SK-N-SH treated with all-trans-retinoic acid at 6 μM for 48 hours (cell line): Measurements from ENCODE around the gene TATDN3.

Experiments used
- ARNTL ChIP-seq: fragments of 450-650 bp; formaldehyde crosslinking; IDR thresholded peaks from 2 replicates; pipeline ENCODE4 v1.5.0; 2020; ENCODE audit warnings: low read depth, mild to moderate bottlenecking, moderate library complexity, borderline replicate concordance
- BACH2 ChIP-seq: fragments of 250-450 bp; sonication (Bioruptor Pico); IDR thresholded peaks from 2 replicates; pipeline ENCODE4 v1.9.0; 2021; ENCODE audit warnings: mild to moderate bottlenecking, borderline replicate concordance
- CREB5 ChIP-seq: fragments of 250-450 bp; sonication (Bioruptor Pico); IDR thresholded peaks from 2 replicates; pipeline ENCODE4 v1.5.1; 2020; ENCODE audit warnings: low read depth, mild to moderate bottlenecking, moderate library complexity
- PPARA ChIP-seq: fragments of 250-450 bp; sonication (Bioruptor Pico); IDR thresholded peaks from 2 replicates; pipeline ENCODE4 v1.5.0; 2020; ENCODE audit warnings: mild to moderate bottlenecking, borderline replicate concordance
- TOX ChIP-seq: fragments of 250-450 bp; sonication (Bioruptor Pico); IDR thresholded peaks from 2 replicates; pipeline ENCODE4 v1.8.0; 2021; ENCODE audit warnings: mild to moderate bottlenecking, moderate library complexity, borderline replicate concordance
- ZC3H10 ChIP-seq: fragments of 250-450 bp; sonication (Bioruptor Pico); IDR thresholded peaks from 2 replicates; pipeline ENCODE4 v1.5.1; 2021; ENCODE audit warnings: mild to moderate bottlenecking, moderate library complexity
- ZFP3 ChIP-seq: fragments of 250-450 bp; sonication (Bioruptor Pico); IDR thresholded peaks from 2 replicates; pipeline ENCODE4 v1.5.0; 2020; ENCODE audit warnings: mild to moderate bottlenecking, moderate library complexity
- ZFP30 ChIP-seq: fragments of 450-650 bp; formaldehyde crosslinking; IDR thresholded peaks from 2 replicates; pipeline ENCODE4 v1.5.0; 2022; ENCODE audit warnings: mild to moderate bottlenecking, moderate library complexity
- ZNF70 ChIP-seq: fragments of 450-650 bp; formaldehyde crosslinking; IDR thresholded peaks from 2 replicates; pipeline ENCODE4 v1.5.0; 2020; ENCODE audit warnings: mild to moderate bottlenecking, moderate library complexity
- TF ChIP-seq, protein P1 (sequence below): fragments of 250-450 bp; sonication (Bioruptor Pico); IDR thresholded peaks from 2 replicates; pipeline ENCODE4 v1.8.0; 2020; ENCODE audit warnings: mild to moderate bottlenecking, moderate library complexity, borderline replicate concordance
- TF ChIP-seq, protein P2 (sequence below): fragments of 250-450 bp; sonication (Bioruptor Pico); IDR thresholded peaks from 2 replicates; pipeline ENCODE4 v1.8.0; 2021; ENCODE audit warnings: low read depth, mild to moderate bottlenecking, moderate library complexity, borderline replicate concordance

DNA sequence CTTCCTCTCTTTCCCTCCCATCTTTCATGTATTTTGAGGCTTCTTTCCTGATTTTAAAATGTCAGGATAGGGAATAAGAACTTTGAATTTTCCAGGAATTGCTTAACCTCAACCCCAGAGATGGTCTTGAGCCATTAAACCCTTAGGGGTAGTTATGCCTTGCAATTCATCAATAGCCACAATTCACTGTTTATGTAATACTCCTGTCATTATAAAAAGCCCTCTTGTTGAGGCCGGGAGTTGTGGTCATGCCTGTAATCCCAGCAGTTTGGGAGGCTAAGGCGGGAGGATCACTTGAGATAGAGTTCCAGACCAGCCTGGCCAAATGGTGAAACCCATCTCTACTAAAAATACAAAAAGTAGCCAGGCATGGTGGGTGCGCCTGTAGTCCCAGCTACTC is 31.3 kb downstream of the TATDN3 start:
- TF ChIP-seq ZNF70: no peak
- TF ChIP-seq ARNTL: no peak
- TF ChIP-seq, protein P1, sequence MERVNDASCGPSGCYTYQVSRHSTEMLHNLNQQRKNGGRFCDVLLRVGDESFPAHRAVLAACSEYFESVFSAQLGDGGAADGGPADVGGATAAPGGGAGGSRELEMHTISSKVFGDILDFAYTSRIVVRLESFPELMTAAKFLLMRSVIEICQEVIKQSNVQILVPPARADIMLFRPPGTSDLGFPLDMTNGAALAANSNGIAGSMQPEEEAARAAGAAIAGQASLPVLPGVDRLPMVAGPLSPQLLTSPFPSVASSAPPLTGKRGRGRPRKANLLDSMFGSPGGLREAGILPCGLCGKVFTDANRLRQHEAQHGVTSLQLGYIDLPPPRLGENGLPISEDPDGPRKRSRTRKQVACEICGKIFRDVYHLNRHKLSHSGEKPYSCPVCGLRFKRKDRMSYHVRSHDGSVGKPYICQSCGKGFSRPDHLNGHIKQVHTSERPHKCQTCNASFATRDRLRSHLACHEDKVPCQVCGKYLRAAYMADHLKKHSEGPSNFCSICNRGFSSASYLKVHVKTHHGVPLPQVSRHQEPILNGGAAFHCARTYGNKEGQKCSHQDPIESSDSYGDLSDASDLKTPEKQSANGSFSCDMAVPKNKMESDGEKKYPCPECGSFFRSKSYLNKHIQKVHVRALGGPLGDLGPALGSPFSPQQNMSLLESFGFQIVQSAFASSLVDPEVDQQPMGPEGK (CRISPR knock-in tag): no peak
- no peak for TF ChIP-seq PPARA (CRISPR knock-in tag)
- no peak for TF ChIP-seq TOX (CRISPR knock-in tag)
- no peak for TF ChIP-seq ZFP3
- no peak for TF ChIP-seq BACH2 (CRISPR knock-in tag)
- no peak for TF ChIP-seq CREB5
- TF ChIP-seq ZFP30 (CRISPR knock-in tag): no peak
- TF ChIP-seq, protein P2, sequence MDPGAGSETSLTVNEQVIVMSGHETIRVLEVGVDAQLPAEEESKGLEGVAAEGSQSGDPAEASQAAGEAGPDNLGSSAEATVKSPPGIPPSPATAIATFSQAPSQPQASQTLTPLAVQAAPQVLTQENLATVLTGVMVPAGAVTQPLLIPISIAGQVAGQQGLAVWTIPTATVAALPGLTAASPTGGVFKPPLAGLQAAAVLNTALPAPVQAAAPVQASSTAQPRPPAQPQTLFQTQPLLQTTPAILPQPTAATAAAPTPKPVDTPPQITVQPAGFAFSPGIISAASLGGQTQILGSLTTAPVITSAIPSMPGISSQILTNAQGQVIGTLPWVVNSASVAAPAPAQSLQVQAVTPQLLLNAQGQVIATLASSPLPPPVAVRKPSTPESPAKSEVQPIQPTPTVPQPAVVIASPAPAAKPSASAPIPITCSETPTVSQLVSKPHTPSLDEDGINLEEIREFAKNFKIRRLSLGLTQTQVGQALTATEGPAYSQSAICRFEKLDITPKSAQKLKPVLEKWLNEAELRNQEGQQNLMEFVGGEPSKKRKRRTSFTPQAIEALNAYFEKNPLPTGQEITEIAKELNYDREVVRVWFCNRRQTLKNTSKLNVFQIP (CRISPR knock-in tag): no peak
- TF ChIP-seq ZC3H10 (CRISPR knock-in tag): no peak
